ENCODE data around the gene PHACTR3. TPM values are rescaled to one million over a fixed set of nuclear protein-coding genes. Genes with fewer than 3 reads are reported as not detected.
"Not testable (repeated sequence)": the region's sequence is repeated elsewhere in the genome, so short reads cannot be mapped to it uniquely, and the experiment has no call there.

The PHACTR3 gene
- total and polyA plus RNA-seq, 10 donors = 1.4 to 15.0 (median 8.6) TPM

GRCh38 chr20:59617221-59617620 lies 12.9 kb downstream of the PHACTR3 start:
- peaks cover 0 to 37% (median 0%) of the 10 kb centered on the region in 7 donors for H3K27me3 ChIP-seq (replicated peaks in 1 of 7)
- H3K9me3 ChIP-seq = no peaks in the 10 kb centered on the region
- 56 to 68% (median 65%) methylated on average over 2 of the region's 2 CpGs for WGBS, 5 donors
- H3K4me1 ChIP-seq = no peaks in the 10 kb centered on the region
- H3K27ac ChIP-seq = no peak overlapping the region
- DNase-seq = no peak
- H3K4me3 ChIP-seq = no peak overlapping the region
- intact Hi-C loops (cut with DNase I; ENCODE audit: low total_unique reads) = no loop called here
- no peaks in the 10 kb centered on the region for H3K36me3 ChIP-seq
- TF ChIP-seq POLR2AphosphoS5 (IDR thresholded peaks at IDR 0.05) (no peak), POLR2A (IDR thresholded peaks at IDR 0.05) (no peak), CTCF (IDR thresholded peaks at IDR 0.05 in 8 of 11, conservative IDR thresholded peaks at IDR 0.05 in 3 of 11) (no peak)

GRCh38 chr20:59618131-59618530 lies 13.8 kb downstream of the PHACTR3 start:
- Histone ChIP-seq H3K27me3 (replicated peaks in 1 of 7) (peaks cover 0 to 41% (median 0%) of the 10 kb centered on the region in 7 donors), H3K4me1 (no peaks in the 10 kb centered on the region), H3K4me3 (no peak overlapping the region), H3K9me3 (no peaks in the 10 kb centered on the region), H3K27ac (no peak overlapping the region), H3K36me3 (no peaks in the 10 kb centered on the region)
- DNase-seq = peak; percentile 62
- WGBS, 5 donors = 64 to 84% (median 71%) methylated on average over 8 of the region's 8 CpGs
- no peak for TF ChIP-seq POLR2A (IDR thresholded peaks at IDR 0.05)
- TF ChIP-seq POLR2AphosphoS5 (IDR thresholded peaks at IDR 0.05) = no peak
- no peak for TF ChIP-seq CTCF (IDR thresholded peaks at IDR 0.05 in 8 of 11, conservative IDR thresholded peaks at IDR 0.05 in 3 of 11)
- intact Hi-C loops (cut with DNase I; ENCODE audit: low total_unique reads) = no loop called here

- H3K4me1 ChIP-seq; DNase-seq; H3K9me3 ChIP-seq; intact Hi-C loops (cut with DNase I; ENCODE audit: low total_unique reads); H3K4me3 ChIP-seq; H3K36me3 ChIP-seq; H3K27ac ChIP-seq: not testable (repeated sequence)
- WGBS, 5 donors = 69 to 75% (median 71%) methylated on average over 6 of the region's 6 CpGs
- peaks cover 0 to 41% (median 0%) of the 10 kb centered on the region in 7 donors for H3K27me3 ChIP-seq (replicated peaks in 1 of 7)
Measured at GRCh38 chr20:59618585-59618984, 14.2 kb downstream of the PHACTR3 start.

GRCh38 chr20:59620860-59621505 lies 16.6 kb downstream of the PHACTR3 start:
- Histone ChIP-seq H3K4me3 (no peak overlapping the region), H3K36me3 (no peaks in the 10 kb centered on the region), H3K4me1 (no peaks in the 10 kb centered on the region), H3K27ac (no peak overlapping the region), H3K9me3 (no peaks in the 10 kb centered on the region), H3K27me3 (replicated peaks in 1 of 7) (peaks cover 0 to 41% (median 0%) of the 10 kb centered on the region in 7 donors)
- TF ChIP-seq POLR2AphosphoS5 (IDR thresholded peaks at IDR 0.05) (no peak), CTCF (IDR thresholded peaks at IDR 0.05 in 8 of 11, conservative IDR thresholded peaks at IDR 0.05 in 3 of 11) (no peak), POLR2A (IDR thresholded peaks at IDR 0.05) (no peak)
- intact Hi-C loops (cut with DNase I; ENCODE audit: low total_unique reads) = no loop called here
- DNase-seq = peak; percentile 55
- 59 to 69% (median 64%) methylated on average over 11 of the region's 11 CpGs for WGBS, 5 donors

Measured in spleen (tissue), 11 donors.